ENCODE data around the gene PRMT2. TPM values are rescaled to one million over a fixed set of nuclear protein-coding genes. Genes with fewer than 3 reads are reported as not detected.

PRMT2 gene
- total RNA-seq (2014; rRNA removed) = 144 and 150 TPM in 2 replicates
- 167 TPM for polyA plus RNA-seq (2012)

GRCh38 chr21:46635324-46636180 is at the start of gene PRMT2:
PRMT2 (plus strand) TSS chr21:46635674; CDS start chr21:46636952, 1,278 bp downstream.
- peak; percentile 95 for DNase-seq (ENCODE audit: low read depth)

- DNase-seq (ENCODE audit: low read depth) = peak; percentile 8
Observed at GRCh38 chr21:46594276-46594675, 41.2 kb upstream of the PRMT2 start.

- no peak for DNase-seq (ENCODE audit: low read depth)
Observed at GRCh38 chr21:46596201-46596600, 39.3 kb upstream of the PRMT2 start.

GRCh38 chr21:46597031-46597430 is 38.4 kb upstream of the PRMT2 start:
- DNase-seq (ENCODE audit: low read depth) = no peak

- no peak for DNase-seq (ENCODE audit: low read depth)
Observed at GRCh38 chr21:46597896-46598343, 37.6 kb upstream of the PRMT2 start.

GRCh38 chr21:46598581-46599572 is 36.6 kb upstream of the PRMT2 start:
- DNase-seq (ENCODE audit: low read depth) = peak; percentile 76

GRCh38 chr21:46600305-46600704 is 35.2 kb upstream of the PRMT2 start:
- no peak for DNase-seq (ENCODE audit: low read depth)

- no peak for DNase-seq (ENCODE audit: low read depth)
Observed at GRCh38 chr21:46600978-46601377, 34.5 kb upstream of the PRMT2 start.

GRCh38 chr21:46603228-46603627 is 32.2 kb upstream of the PRMT2 start:
- DNase-seq (ENCODE audit: low read depth) = no peak

- no peak for DNase-seq (ENCODE audit: low read depth)
Observed at GRCh38 chr21:46604329-46604974, 31.0 kb upstream of the PRMT2 start.

GRCh38 chr21:46604975-46605766 is 30.3 kb upstream of the PRMT2 start, which contains the start of gene S100B:
S100B (minus strand) TSS chr21:46605082; CDS start chr21:46602415, 2,667 bp downstream.
- no peak for DNase-seq (ENCODE audit: low read depth)

- DNase-seq (ENCODE audit: low read depth) = no peak
Observed at GRCh38 chr21:46605767-46606426, 29.6 kb upstream of the PRMT2 start.

- no peak for DNase-seq (ENCODE audit: low read depth)
Observed at GRCh38 chr21:46606427-46606813, 29.1 kb upstream of the PRMT2 start.

GRCh38 chr21:46607636-46608035 is 27.8 kb upstream of the PRMT2 start:
- no peak for DNase-seq (ENCODE audit: low read depth)

- no peak for DNase-seq (ENCODE audit: low read depth)
Observed at GRCh38 chr21:46608672-46609111, 26.8 kb upstream of the PRMT2 start.

GRCh38 chr21:46610018-46610701 is 25.3 kb upstream of the PRMT2 start:
- DNase-seq (ENCODE audit: low read depth) = no peak

- DNase-seq (ENCODE audit: low read depth) = no peak
Observed at GRCh38 chr21:46613391-46613790, 22.1 kb upstream of the PRMT2 start.

GRCh38 chr21:46616050-46616449 is 19.4 kb upstream of the PRMT2 start:
- DNase-seq (ENCODE audit: low read depth) = no peak

GRCh38 chr21:46616656-46617055 is 18.8 kb upstream of the PRMT2 start:
- DNase-seq (ENCODE audit: low read depth) = no peak
